Measurements from ENCODE around the gene ALDH1L1. TPM values are rescaled to one million over a fixed set of nuclear protein-coding genes. Genes with fewer than 3 reads are reported as not detected.
"Not testable (repeated sequence)": the region's sequence is repeated elsewhere in the genome, so short reads cannot be mapped to it uniquely, and the experiment has no call there.

The ALDH1L1 gene
- total and polyA plus RNA-seq, 2 donors (not counting 1 experiment from before 2014, with no cell fraction given), result not detected

- 97% methylated on average over 6 of the region's 8 CpGs for WGBS (ENCODE audit: insufficient coverage)
- DNase-seq (no peak), ATAC-seq (ENCODE audit: low read depth) (no peak)
- Mint-ChIP-seq H3K4me1 (peaks cover 8% of the 10 kb centered on the region), H3K9me3 (ENCODE audit: insufficient read depth) (no peaks in the 10 kb centered on the region), H3K4me3 (no peak overlapping the region), H3K27me3 (no peaks in the 10 kb centered on the region), H3K27ac (no peak overlapping the region)
- TF ChIP-seq, protein P1, sequence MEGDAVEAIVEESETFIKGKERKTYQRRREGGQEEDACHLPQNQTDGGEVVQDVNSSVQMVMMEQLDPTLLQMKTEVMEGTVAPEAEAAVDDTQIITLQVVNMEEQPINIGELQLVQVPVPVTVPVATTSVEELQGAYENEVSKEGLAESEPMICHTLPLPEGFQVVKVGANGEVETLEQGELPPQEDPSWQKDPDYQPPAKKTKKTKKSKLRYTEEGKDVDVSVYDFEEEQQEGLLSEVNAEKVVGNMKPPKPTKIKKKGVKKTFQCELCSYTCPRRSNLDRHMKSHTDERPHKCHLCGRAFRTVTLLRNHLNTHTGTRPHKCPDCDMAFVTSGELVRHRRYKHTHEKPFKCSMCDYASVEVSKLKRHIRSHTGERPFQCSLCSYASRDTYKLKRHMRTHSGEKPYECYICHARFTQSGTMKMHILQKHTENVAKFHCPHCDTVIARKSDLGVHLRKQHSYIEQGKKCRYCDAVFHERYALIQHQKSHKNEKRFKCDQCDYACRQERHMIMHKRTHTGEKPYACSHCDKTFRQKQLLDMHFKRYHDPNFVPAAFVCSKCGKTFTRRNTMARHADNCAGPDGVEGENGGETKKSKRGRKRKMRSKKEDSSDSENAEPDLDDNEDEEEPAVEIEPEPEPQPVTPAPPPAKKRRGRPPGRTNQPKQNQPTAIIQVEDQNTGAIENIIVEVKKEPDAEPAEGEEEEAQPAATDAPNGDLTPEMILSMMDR (IDR thresholded peaks at IDR 0.05), result no peak
- no peak for TF ChIP-seq EZH2 (IDR thresholded peaks at IDR 0.05; ENCODE audit: borderline replicate concordance, insufficient read depth, low read depth, low read length, poor library complexity, severe bottlenecking)
- intact Hi-C loops (cut with micrococcal nuclease), result no loop called here
- Histone ChIP-seq H3K4me3 (ENCODE audit: control extremely low read depth in 1 of 5, extremely low read depth in 1 of 5, insufficient read depth in 1 of 5, low read depth in 2 of 5, low read length in 4 of 5) (no peak overlapping the region), H3K9ac (ENCODE audit: low read length) (no peak overlapping the region), H3K79me2 (ENCODE audit: control insufficient read depth, insufficient read depth, low read length) (peaks cover 3% of the 10 kb centered on the region), H3K4me2 (replicated peaks; ENCODE audit: low read depth, low read length, poor library complexity, severe bottlenecking) (no peak overlapping the region), H3K4me1 (ENCODE audit: control insufficient read depth in 2 of 2, insufficient read depth in 2 of 2, low read length in 2 of 2) (peaks cover 0 to 4% of the 10 kb centered on the region in 2 donors), H3K27ac (ENCODE audit: low read length in 2 of 2) (no peak overlapping the region), H3K9me3 (ENCODE audit: control extremely low read depth in 1 of 3, control insufficient read depth in 2 of 3, insufficient read depth in 1 of 3, low read length in 2 of 3) (peaks cover 0 to under 1% (median 0%) of the 10 kb centered on the region in 3 donors), H2AFZ (ENCODE audit: insufficient read depth, low read depth, low read length, poor library complexity, severe bottlenecking) (no peak overlapping the region), H3K36me3 (replicated peaks in 1 of 2; ENCODE audit: control extremely low read depth in 1 of 2, control insufficient read depth in 1 of 2, extremely low read depth in 1 of 2, insufficient read depth in 2 of 2, low read length in 1 of 2) (peaks cover 0 to 8% of the 10 kb centered on the region in 2 experiments), H4K20me1 (ENCODE audit: control insufficient read depth, insufficient read depth, low read length, poor library complexity, severe bottlenecking) (no peaks in the 10 kb centered on the region), H3K27me3 (replicated peaks in 1 of 4; ENCODE audit: control extremely low read depth in 1 of 4, control insufficient read depth in 3 of 4, insufficient read depth in 4 of 4, low read length in 3 of 4) (no peaks in the 10 kb centered on the region)
- CTCF ChIA-PET, result no interaction called here
- POLR2A ChIA-PET, result no interaction called here
Observed at GRCh38 chr3:126067959-126068358, 112.4 kb downstream of the ALDH1L1 start.

- H3K27ac ChIP-seq (ENCODE audit: low read length in 2 of 2); intact Hi-C loops (cut with micrococcal nuclease); H3K4me2 ChIP-seq (replicated peaks; ENCODE audit: low read depth, low read length, poor library complexity, severe bottlenecking); H3K9me3 Mint-ChIP-seq (ENCODE audit: insufficient read depth); H3K9ac ChIP-seq (ENCODE audit: low read length); H3K36me3 ChIP-seq (replicated peaks in 1 of 2; ENCODE audit: control extremely low read depth in 1 of 2, control insufficient read depth in 1 of 2, extremely low read depth in 1 of 2, insufficient read depth in 2 of 2, low read length in 1 of 2); H4K20me1 ChIP-seq (ENCODE audit: control insufficient read depth, insufficient read depth, low read length, poor library complexity, severe bottlenecking); H3K9me3 ChIP-seq (ENCODE audit: control extremely low read depth in 1 of 3, control insufficient read depth in 2 of 3, insufficient read depth in 1 of 3, low read length in 2 of 3); DNase-seq; H3K4me3 Mint-ChIP-seq; POLR2A ChIA-PET; CTCF ChIA-PET; H3K27me3 Mint-ChIP-seq; H3K27me3 ChIP-seq (replicated peaks in 1 of 4; ENCODE audit: control extremely low read depth in 1 of 4, control insufficient read depth in 3 of 4, insufficient read depth in 4 of 4, low read length in 3 of 4); H3K79me2 ChIP-seq (ENCODE audit: control insufficient read depth, insufficient read depth, low read length); H3K4me1 ChIP-seq (ENCODE audit: control insufficient read depth in 2 of 2, insufficient read depth in 2 of 2, low read length in 2 of 2); H3K4me3 ChIP-seq (ENCODE audit: control extremely low read depth in 1 of 5, extremely low read depth in 1 of 5, insufficient read depth in 1 of 5, low read depth in 2 of 5, low read length in 4 of 5); H3K4me1 Mint-ChIP-seq; ATAC-seq (ENCODE audit: low read depth); H3K27ac Mint-ChIP-seq; H2AFZ ChIP-seq (ENCODE audit: insufficient read depth, low read depth, low read length, poor library complexity, severe bottlenecking): not testable (repeated sequence)
- 100% methylated on average over 1 of the region's 6 CpGs for WGBS (ENCODE audit: insufficient coverage)
Observed at GRCh38 chr3:126066676-126067075, 113.7 kb downstream of the ALDH1L1 start.
